Thyroid gland (tissue), 4 donors: ENCODE data around the gene COL4A1.

ENCODE experiments used
- CTCF ChIP-seq, 6 experiments: fragments of 200-600 bp in 3 of 6; fragments of 450-650 bp in 3 of 6; sonication (generic) in 3 of 6; IDR thresholded peaks; one replicate each; pipeline ENCODE4 v1.5.1; 2016 to 2019; ENCODE audit warnings: antibody characterized with exemption in 6 of 6, mild to moderate bottlenecking in 2 of 6, inconsistent platforms in 1 of 6, moderate library complexity in 1 of 6
- POLR2A ChIP-seq, 2 donors: fragments of 450-650 bp; IDR thresholded peaks; one replicate each; pipeline ENCODE4 v1.6.1; 2017; ENCODE audit warnings: antibody characterized with exemption in 2 of 2, mild to moderate bottlenecking in 2 of 2, moderate library complexity in 1 of 2

DNA sequence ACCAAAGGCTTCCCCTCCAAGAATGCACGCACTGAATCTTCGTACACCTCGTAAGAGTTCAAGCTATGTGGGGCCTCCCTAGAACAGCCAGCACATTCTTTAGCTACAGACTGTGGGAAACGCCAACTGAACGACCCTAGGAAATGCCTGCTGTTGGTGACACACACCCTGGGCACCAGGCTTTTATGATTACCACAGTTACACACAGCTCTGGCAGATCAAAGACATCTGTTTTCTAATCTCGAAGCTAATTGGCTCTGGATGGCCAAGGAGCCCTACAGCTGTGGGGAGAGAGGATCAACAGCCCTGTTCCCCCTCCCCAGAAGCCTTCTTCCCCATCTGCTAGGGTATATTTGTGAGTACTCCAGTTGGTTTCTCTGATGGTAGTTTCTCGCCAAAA, 123.0 kb downstream of the COL4A1 start:
- TF ChIP-seq CTCF (IDR thresholded peaks at IDR 0.05) (no peak), POLR2A (IDR thresholded peaks at IDR 0.05) (no peak)
